CD4-positive, alpha-beta T cell treated with Interleukin-10 for 1 hour (primary cell): ENCODE results near the gene CHFR.
"Not testable (repeated sequence)": the region's sequence is repeated elsewhere in the genome, so short reads cannot be mapped to it uniquely, and the experiment has no call there.

Source experiments
- DNase-seq: peaks from one replicate; pipeline ENCODE4 v3.0.0-alpha.2; 2020

CHFR gene

GRCh38 chr12:132806857-132807256 lies 80.5 kb downstream of the CHFR start:
- no peak for DNase-seq

GRCh38 chr12:132804426-132804861 lies 83.0 kb downstream of the CHFR start:
- no peak for DNase-seq

- DNase-seq = no peak
Measured at GRCh38 chr12:132803888-132804287, 83.5 kb downstream of the CHFR start.

- DNase-seq = no peak
Measured at GRCh38 chr12:132803125-132803524, 84.3 kb downstream of the CHFR start.

- DNase-seq = no peak
Measured at GRCh38 chr12:132801741-132802140, 85.7 kb downstream of the CHFR start.

GRCh38 chr12:132798836-132799235 lies 88.6 kb downstream of the CHFR start:
- no peak for DNase-seq

- DNase-seq = no peak
Measured at GRCh38 chr12:132797820-132798570, 89.4 kb downstream of the CHFR start.

GRCh38 chr12:132795847-132796246 lies 91.6 kb downstream of the CHFR start:
- no peak for DNase-seq

- not testable (repeated sequence) for DNase-seq
Measured at GRCh38 chr12:132791940-132792339, 95.5 kb downstream of the CHFR start.

GRCh38 chr12:132789099-132789471 lies 98.3 kb downstream of the CHFR start:
- no peak for DNase-seq

GRCh38 chr12:132788375-132789098 lies 98.9 kb downstream of the CHFR start:
- DNase-seq = no peak

GRCh38 chr12:132787877-132788276 lies 99.5 kb downstream of the CHFR start:
- no peak for DNase-seq

- DNase-seq = no peak
Measured at GRCh38 chr12:132786192-132786591, 101.2 kb downstream of the CHFR start.

GRCh38 chr12:132784580-132784979 lies 102.8 kb downstream of the CHFR start:
- no peak for DNase-seq

- DNase-seq = no peak
Measured at GRCh38 chr12:132783917-132784531, 103.4 kb downstream of the CHFR start.
